GM12892 (cell line): ENCODE results near the gene OSBPL6.

Experiments
- POLR2A ChIP-seq: IDR thresholded peaks from 2 replicates; pipeline ENCODE4 v1.6.1; 2011; ENCODE audit warnings: low read depth, low read length, control low read depth
- POLR2AphosphoS5 ChIP-seq: IDR thresholded peaks from 2 replicates; pipeline ENCODE4 v1.6.1; 2011; ENCODE audit warnings: low read depth, low read length, control low read depth
- TAF1 ChIP-seq: IDR thresholded peaks from 2 replicates; pipeline ENCODE4 v1.6.1; 2011; ENCODE audit warnings: low read depth, mild to moderate bottlenecking, control low read depth, low read length, borderline replicate concordance

- TF ChIP-seq POLR2A: no peak
- TF ChIP-seq TAF1: no peak
- no peak for TF ChIP-seq POLR2AphosphoS5
These were observed 247.1 kb downstream of the OSBPL6 start for GRCh38 chr2:178441426-178441825.
